Breast epithelium (tissue), 3 donors: ENCODE measurements around the gene MXRA5.

Experiments used
- CTCF ChIP-seq, 3 donors: fragments of 450-650 bp; IDR thresholded peaks; one replicate each; pipeline ENCODE4 v1.5.1; 2016 to 2017; ENCODE audit warnings: antibody characterized with exemption in 3 of 3, mild to moderate bottlenecking in 3 of 3, moderate library complexity in 3 of 3
- POLR2AphosphoS5 ChIP-seq, 3 donors: sonication (generic); formaldehyde crosslinking; IDR thresholded peaks; one replicate each; pipeline ENCODE4 v1.6.1; 2017; ENCODE audit warnings: antibody characterized with exemption in 3 of 3

- TF ChIP-seq POLR2AphosphoS5 (IDR thresholded peaks at IDR 0.05) (no peak), CTCF (IDR thresholded peaks at IDR 0.05) (no peak)
Measured at GRCh38 chrX:3340016-3340415, 6.4 kb downstream of the MXRA5 start.
